K562 (cell line): ENCODE results near the gene PLEKHS1.

ENCODE experiments used
- ATF7 ChIP-seq: fragments of 450-650 bp; IDR thresholded peaks from 2 replicates; pipeline ENCODE4 v1.7.1; 2014; ENCODE audit warnings: mild to moderate bottlenecking, moderate library complexity
- BACH1 ChIP-seq: fragments of 200-800 bp; sonication (Bioruptor generic); IDR thresholded peaks from 2 replicates; pipeline ENCODE4 v1.6.1; 2016; ENCODE audit warnings: missing genetic modification characterization, missing compliant biosample characterization
- RNF2 ChIP-seq: sonication (generic); IDR thresholded peaks from 2 replicates; pipeline ENCODE4 v1.6.1; 2016
- YY1 ChIP-seq, 3 experiments: IDR thresholded peaks; 2 replicates each; pipeline ENCODE4 v1.6.1; 2011; ENCODE audit warnings: low read length in 2 of 3, mild to moderate bottlenecking in 2 of 3, moderate library complexity in 2 of 3, borderline replicate concordance in 1 of 3, control low read depth in 1 of 3, low read depth in 1 of 3; ENCODE audit not compliant: insufficient read depth in 3 of 3, insufficient replicate concordance in 2 of 3, control insufficient read depth in 1 of 3, insufficient read length in 1 of 3; ENCODE audit errors: extremely low read depth in 1 of 3
- TF ChIP-seq, protein P1 (sequence below), 3 experiments: IDR thresholded peaks in 2 of 3; conservative IDR thresholded peaks in 1 of 3; 2 replicates each; pipeline ENCODE4 v1.5.1; 2011 to 2012; ENCODE audit warnings: low read length in 3 of 3, mild to moderate bottlenecking in 3 of 3, control low read depth in 2 of 3, improper control_type of control experiment in 1 of 3, inconsistent platforms in 1 of 3, low read depth in 1 of 3, mixed read lengths in 1 of 3, moderate library complexity in 1 of 3; ENCODE audit not compliant: insufficient read depth in 2 of 3

DNA sequence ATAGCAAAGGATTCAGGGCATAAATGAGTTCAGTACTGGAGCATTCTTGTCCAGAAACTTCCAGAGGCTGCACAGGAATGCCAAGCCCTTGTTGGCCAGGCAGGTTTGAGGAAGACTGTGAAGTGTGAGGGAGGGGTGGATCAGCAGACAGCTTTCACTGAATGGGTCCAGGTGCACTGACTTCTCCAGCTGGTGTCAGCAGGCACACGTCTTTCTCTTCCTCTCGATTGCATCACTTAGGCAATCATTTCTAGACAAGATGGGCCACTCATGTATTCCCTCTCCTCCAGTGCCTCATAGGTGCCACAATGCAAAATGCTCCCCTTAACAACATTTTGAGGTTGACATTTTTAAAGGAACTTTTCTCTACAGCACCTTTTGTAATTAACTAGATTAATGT, 15.6 kb upstream of the PLEKHS1 start:
- TF ChIP-seq ATF7, result no peak
- no peak for TF ChIP-seq RNF2
- TF ChIP-seq YY1 (IDR thresholded peaks at IDR 0.05; ENCODE audit: borderline replicate concordance in 1 of 3, control insufficient read depth in 1 of 3, extremely low read depth in 1 of 3, insufficient read depth in 3 of 3, insufficient read length in 1 of 3, insufficient replicate concordance in 2 of 3, low read depth in 1 of 3, low read length in 2 of 3), result no peak
- TF ChIP-seq, protein P1, sequence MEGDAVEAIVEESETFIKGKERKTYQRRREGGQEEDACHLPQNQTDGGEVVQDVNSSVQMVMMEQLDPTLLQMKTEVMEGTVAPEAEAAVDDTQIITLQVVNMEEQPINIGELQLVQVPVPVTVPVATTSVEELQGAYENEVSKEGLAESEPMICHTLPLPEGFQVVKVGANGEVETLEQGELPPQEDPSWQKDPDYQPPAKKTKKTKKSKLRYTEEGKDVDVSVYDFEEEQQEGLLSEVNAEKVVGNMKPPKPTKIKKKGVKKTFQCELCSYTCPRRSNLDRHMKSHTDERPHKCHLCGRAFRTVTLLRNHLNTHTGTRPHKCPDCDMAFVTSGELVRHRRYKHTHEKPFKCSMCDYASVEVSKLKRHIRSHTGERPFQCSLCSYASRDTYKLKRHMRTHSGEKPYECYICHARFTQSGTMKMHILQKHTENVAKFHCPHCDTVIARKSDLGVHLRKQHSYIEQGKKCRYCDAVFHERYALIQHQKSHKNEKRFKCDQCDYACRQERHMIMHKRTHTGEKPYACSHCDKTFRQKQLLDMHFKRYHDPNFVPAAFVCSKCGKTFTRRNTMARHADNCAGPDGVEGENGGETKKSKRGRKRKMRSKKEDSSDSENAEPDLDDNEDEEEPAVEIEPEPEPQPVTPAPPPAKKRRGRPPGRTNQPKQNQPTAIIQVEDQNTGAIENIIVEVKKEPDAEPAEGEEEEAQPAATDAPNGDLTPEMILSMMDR (IDR thresholded peaks at IDR 0.05 in 2 of 3, conservative IDR thresholded peaks at IDR 0.05 in 1 of 3; ENCODE audit: insufficient read depth in 2 of 3, low read depth in 1 of 3, low read length in 3 of 3), result no peak
- TF ChIP-seq BACH1 (tag), result no peak
